HG03575 (cell line): ENCODE measurements around the gene PKD1L1.
A peak's percentile ranks its signal among the peaks of the same experiment; 100 is the strongest.
"Not testable (repeated sequence)": the region's sequence is repeated elsewhere in the genome, so short reads cannot be mapped to it uniquely, and the experiment has no call there.

Experiments
- ATAC-seq: cut with Tn5 transposase; IDR thresholded peaks from one replicate; pipeline ENCODE4 v1.9.1; 2021; ENCODE audit not compliant: unreplicated experiment, insufficient number of reproducible peaks, low FRiP score; ENCODE audit errors: extremely low read depth

The PKD1L1 gene

GRCh38 chr7:47948141-47948790, at the start of gene PKD1L1:
Gene PKD1L1 (minus strand): TSS chr7:47948466. CDS start chr7:47948440, 26 bp downstream.
- ATAC-seq, result no peak

- no peak for ATAC-seq
Measured at GRCh38 chr7:47992446-47992845, 44.2 kb upstream of the PKD1L1 start.

GRCh38 chr7:47991741-47992311, 43.6 kb upstream of the PKD1L1 start:
- peak; percentile 77 for ATAC-seq

GRCh38 chr7:47991270-47991669, 43.0 kb upstream of the PKD1L1 start:
- ATAC-seq, result no peak

GRCh38 chr7:47990592-47990991, 42.3 kb upstream of the PKD1L1 start:
- ATAC-seq, result no peak

GRCh38 chr7:47989607-47990400, 41.5 kb upstream of the PKD1L1 start:
- ATAC-seq, result not testable (repeated sequence)

- ATAC-seq, result no peak
Measured at GRCh38 chr7:47988496-47989386, 40.5 kb upstream of the PKD1L1 start.

GRCh38 chr7:47982610-47983009, 34.3 kb upstream of the PKD1L1 start:
- ATAC-seq, result no peak

- not testable (repeated sequence) for ATAC-seq
Measured at GRCh38 chr7:47980648-47981047, 32.4 kb upstream of the PKD1L1 start.

GRCh38 chr7:47979832-47980181, 31.5 kb upstream of the PKD1L1 start:
- ATAC-seq, result no peak

- peak; percentile 87 for ATAC-seq
Measured at GRCh38 chr7:47979145-47979831, 31.0 kb upstream of the PKD1L1 start, which contains the start of gene HUS1. Gene HUS1 (minus strand): TSS chr7:47979615. CDS start chr7:47979519, 96 bp downstream.

GRCh38 chr7:47978790-47979144, 30.5 kb upstream of the PKD1L1 start:
- ATAC-seq, result no peak

- ATAC-seq, result no peak
Measured at GRCh38 chr7:47973739-47974138, 25.5 kb upstream of the PKD1L1 start.

GRCh38 chr7:47970761-47971160, 22.5 kb upstream of the PKD1L1 start:
- ATAC-seq, result no peak

- ATAC-seq, result no peak
Measured at GRCh38 chr7:47968847-47969774, 20.8 kb upstream of the PKD1L1 start.

GRCh38 chr7:47967708-47968107, 19.4 kb upstream of the PKD1L1 start:
- ATAC-seq, result no peak

GRCh38 chr7:47967123-47967522, 18.9 kb upstream of the PKD1L1 start:
- no peak for ATAC-seq

- no peak for ATAC-seq
Measured at GRCh38 chr7:47965456-47965855, 17.2 kb upstream of the PKD1L1 start.
